Measurements from ENCODE around the gene TMEM44. TPM values are rescaled to one million over a fixed set of nuclear protein-coding genes. Genes with fewer than 3 reads are reported as not detected.

The TMEM44 gene
- total RNA-seq, 1 experiment from 2014 or later, result 70.1 TPM

DNA sequence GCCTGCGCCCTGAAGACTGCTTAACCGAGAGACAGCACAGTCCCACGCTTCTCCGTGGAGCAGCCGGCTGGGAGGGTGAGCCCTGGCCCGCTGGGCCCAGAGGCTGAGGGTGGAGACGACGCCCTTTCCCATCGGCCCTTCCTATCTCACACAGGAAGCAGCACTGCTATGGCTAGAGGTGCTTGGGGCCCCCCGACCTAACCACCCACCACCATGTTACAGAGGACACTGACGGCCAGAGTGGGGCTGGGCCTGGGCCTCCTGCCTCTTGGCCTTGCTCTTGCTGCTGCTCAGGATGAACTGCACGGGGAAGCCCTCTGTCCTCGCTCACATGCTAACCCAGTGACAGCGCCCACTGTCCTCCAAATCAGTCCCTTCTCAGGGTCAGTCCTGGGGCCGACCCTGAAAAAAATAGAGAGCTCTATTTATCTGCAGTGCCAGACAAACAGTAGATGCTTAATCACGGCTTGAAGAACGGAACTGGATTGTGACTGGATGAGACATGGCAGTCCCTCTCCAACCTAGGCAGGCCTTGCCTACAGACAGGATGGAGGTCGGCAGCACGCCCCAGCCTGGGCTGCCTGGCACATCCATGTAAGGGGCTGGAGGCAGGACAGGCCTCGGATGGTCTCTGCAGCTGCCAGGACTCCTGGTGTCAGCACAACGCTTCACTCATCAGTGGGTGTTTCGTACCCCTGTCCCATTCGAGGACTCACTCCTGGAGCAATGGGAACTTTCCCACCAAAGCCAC, 14.2 kb downstream of the TMEM44 start:
- no peaks in the 10 kb centered on the region for H3K27me3 ChIP-seq (ENCODE audit: control insufficient read depth, insufficient read depth, low read length)
- DNase-seq (ENCODE audit: low read depth, low spot score) (no peak), ATAC-seq (peak; percentile 15; the same call in 1 of the 2 replicates)
- ChIA-PET CTCF (no interaction called here), POLR2A (no interaction called here)
- H3K4me3 ChIP-seq (ENCODE audit: low read depth in 2 of 2, low read length in 2 of 2), result no peak overlapping the region
- H3K27ac ChIP-seq (ENCODE audit: low read length), result no peak overlapping the region
- TF ChIP-seq TCF7L2 (IDR thresholded peaks at IDR 0.05; ENCODE audit: low read depth, low read length) (no peak), POLR2AphosphoS5 (IDR thresholded peaks at IDR 0.05; ENCODE audit: low read depth, low read length) (no peak), CTCF (IDR thresholded peaks at IDR 0.05) (no peak), SIN3A (IDR thresholded peaks at IDR 0.05; ENCODE audit: borderline replicate concordance, insufficient read depth, low read depth, low read length) (no peak)
- TF ChIP-seq, protein P1, sequence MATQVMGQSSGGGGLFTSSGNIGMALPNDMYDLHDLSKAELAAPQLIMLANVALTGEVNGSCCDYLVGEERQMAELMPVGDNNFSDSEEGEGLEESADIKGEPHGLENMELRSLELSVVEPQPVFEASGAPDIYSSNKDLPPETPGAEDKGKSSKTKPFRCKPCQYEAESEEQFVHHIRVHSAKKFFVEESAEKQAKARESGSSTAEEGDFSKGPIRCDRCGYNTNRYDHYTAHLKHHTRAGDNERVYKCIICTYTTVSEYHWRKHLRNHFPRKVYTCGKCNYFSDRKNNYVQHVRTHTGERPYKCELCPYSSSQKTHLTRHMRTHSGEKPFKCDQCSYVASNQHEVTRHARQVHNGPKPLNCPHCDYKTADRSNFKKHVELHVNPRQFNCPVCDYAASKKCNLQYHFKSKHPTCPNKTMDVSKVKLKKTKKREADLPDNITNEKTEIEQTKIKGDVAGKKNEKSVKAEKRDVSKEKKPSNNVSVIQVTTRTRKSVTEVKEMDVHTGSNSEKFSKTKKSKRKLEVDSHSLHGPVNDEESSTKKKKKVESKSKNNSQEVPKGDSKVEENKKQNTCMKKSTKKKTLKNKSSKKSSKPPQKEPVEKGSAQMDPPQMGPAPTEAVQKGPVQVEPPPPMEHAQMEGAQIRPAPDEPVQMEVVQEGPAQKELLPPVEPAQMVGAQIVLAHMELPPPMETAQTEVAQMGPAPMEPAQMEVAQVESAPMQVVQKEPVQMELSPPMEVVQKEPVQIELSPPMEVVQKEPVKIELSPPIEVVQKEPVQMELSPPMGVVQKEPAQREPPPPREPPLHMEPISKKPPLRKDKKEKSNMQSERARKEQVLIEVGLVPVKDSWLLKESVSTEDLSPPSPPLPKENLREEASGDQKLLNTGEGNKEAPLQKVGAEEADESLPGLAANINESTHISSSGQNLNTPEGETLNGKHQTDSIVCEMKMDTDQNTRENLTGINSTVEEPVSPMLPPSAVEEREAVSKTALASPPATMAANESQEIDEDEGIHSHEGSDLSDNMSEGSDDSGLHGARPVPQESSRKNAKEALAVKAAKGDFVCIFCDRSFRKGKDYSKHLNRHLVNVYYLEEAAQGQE (IDR thresholded peaks at IDR 0.05; ENCODE audit: insufficient read depth in 1 of 2, low read depth in 2 of 2, low read length in 1 of 2), result no peak
- peaks cover 7% of the 10 kb centered on the region for H3K4me1 ChIP-seq (ENCODE audit: control insufficient read depth, insufficient read depth, low read length)
- H3K9me3 ChIP-seq (ENCODE audit: control insufficient read depth, insufficient read depth, low read depth, low read length), result no peaks in the 10 kb centered on the region
- H3K36me3 ChIP-seq (ENCODE audit: control insufficient read depth, insufficient read depth, low read length), result no peaks in the 10 kb centered on the region
- BruUV-seq (replicated peaks), result no TSS peak
- intact Hi-C loops (cut with micrococcal nuclease; ENCODE audit: unreplicated experiment) (no loop called here), in situ Hi-C loops (cut with HindIII; ENCODE audit: low pct_unique_long_range_greater_than_20kb, low sequenced_read_pairs) (no loop called here)

- in situ Hi-C loops (cut with HindIII; ENCODE audit: low pct_unique_long_range_greater_than_20kb, low sequenced_read_pairs) (no loop called here), intact Hi-C loops (cut with micrococcal nuclease; ENCODE audit: unreplicated experiment) (no loop called here)
- BruUV-seq (replicated peaks), result TSS peak; percentile 37
- H3K4me1 ChIP-seq (ENCODE audit: control insufficient read depth, insufficient read depth, low read length), result peaks cover 7% of the 10 kb centered on the region
- H3K27me3 ChIP-seq (ENCODE audit: control insufficient read depth, insufficient read depth, low read length), result no peaks in the 10 kb centered on the region
- ATAC-seq (peak; percentile 15; the same call in 1 of the 2 replicates), DNase-seq (ENCODE audit: low read depth, low spot score) (no peak)
- no peaks in the 10 kb centered on the region for H3K9me3 ChIP-seq (ENCODE audit: control insufficient read depth, insufficient read depth, low read depth, low read length)
- H3K4me3 ChIP-seq (ENCODE audit: low read depth in 2 of 2, low read length in 2 of 2), result no peak overlapping the region
- ChIA-PET POLR2A (no interaction called here), CTCF (interaction anchor here (1.0 kb wide), 1 partner anchor 146 kb away, joined by 3 read pairs; no protein-coding TSS in a partner anchor)
- no peaks in the 10 kb centered on the region for H3K36me3 ChIP-seq (ENCODE audit: control insufficient read depth, insufficient read depth, low read length)
- TF ChIP-seq POLR2AphosphoS5 (IDR thresholded peaks at IDR 0.05; ENCODE audit: low read depth, low read length) (no peak), SIN3A (IDR thresholded peaks at IDR 0.05; ENCODE audit: borderline replicate concordance, insufficient read depth, low read depth, low read length) (no peak), CTCF (IDR thresholded peaks at IDR 0.05) (no peak), TCF7L2 (IDR thresholded peaks at IDR 0.05; ENCODE audit: low read depth, low read length) (no peak)
- TF ChIP-seq, protein P1 (IDR thresholded peaks at IDR 0.05; ENCODE audit: insufficient read depth in 1 of 2, low read depth in 2 of 2, low read length in 1 of 2), result no peak
- H3K27ac ChIP-seq (ENCODE audit: low read length), result no peak overlapping the region
Measured at GRCh38 chr3:194617827-194618226, 15.4 kb downstream of the TMEM44 start.
